HepG2 (cell line): ENCODE measurements around the gene GPRIN1. TPM values are rescaled to one million over a fixed set of nuclear protein-coding genes. Genes with fewer than 3 reads are reported as not detected.

Experiments
- FOSL1 ChIP-seq: sonication (generic); formaldehyde crosslinking; IDR thresholded peaks from 2 replicates; pipeline ENCODE4 v1.9.0; 2021; ENCODE audit warnings: missing genetic modification reagents, borderline replicate concordance
- FOXO1 ChIP-seq: sonication (generic); formaldehyde crosslinking; IDR thresholded peaks from 2 replicates; pipeline ENCODE4 v1.4.0; 2020; ENCODE audit warnings: missing genetic modification reagents
- HNRNPK ChIP-seq: fragments of 200-400 bp; formaldehyde crosslinking; IDR thresholded peaks from 2 replicates; pipeline ENCODE4 v1.6.1; 2018; ENCODE audit warnings: low read length, low read depth, moderate library complexity, mild to moderate bottlenecking; ENCODE audit not compliant: poor library complexity, severe bottlenecking
- MTF2 ChIP-seq: sonication (generic); formaldehyde crosslinking; IDR thresholded peaks from 2 replicates; pipeline ENCODE4 v1.5.0; 2020; ENCODE audit warnings: missing genetic modification reagents, borderline replicate concordance
- MXD4 ChIP-seq: IDR thresholded peaks from 2 replicates; pipeline ENCODE4 v1.6.1; 2016; ENCODE audit warnings: mild to moderate bottlenecking, missing biosample characterization, missing genetic modification reagents
- NFE2L1 ChIP-seq: sonication (generic); formaldehyde crosslinking; IDR thresholded peaks from 2 replicates; pipeline ENCODE4 v1.4.0; 2020; ENCODE audit warnings: missing genetic modification reagents, mild to moderate bottlenecking, borderline replicate concordance
- POLR2A ChIP-seq, 2 experiments: IDR thresholded peaks; 2 replicates each; pipeline ENCODE4 v1.6.1; 2011; ENCODE audit warnings: low read depth in 2 of 2, low read length in 2 of 2, mild to moderate bottlenecking in 1 of 2, moderate library complexity in 1 of 2; ENCODE audit not compliant: insufficient read depth in 1 of 2
- RNF2 ChIP-seq: fragments of 450-650 bp; conservative IDR thresholded peaks from 2 replicates; pipeline ENCODE4 v1.6.1; 2016; ENCODE audit warnings: low read depth
- SOX5 ChIP-seq: IDR thresholded peaks from 2 replicates; pipeline ENCODE4 v1.6.1; 2016; ENCODE audit warnings: borderline replicate concordance
- SOX6 ChIP-seq, 2 experiments: fragments of 450-650 bp in 1 of 2; sonication (generic) in 1 of 2; formaldehyde crosslinking in 1 of 2; IDR thresholded peaks; 2 replicates each; pipeline versions ENCODE4 v1.4.0 to v1.6.1; 2017 to 2020; ENCODE audit warnings: antibody characterized with exemption in 1 of 2, mild to moderate bottlenecking in 1 of 2, missing genetic modification reagents in 1 of 2
- SP5 ChIP-seq: IDR thresholded peaks from 2 replicates; pipeline ENCODE4 v1.6.1; 2016; ENCODE audit warnings: low read depth, borderline replicate concordance
- SRF ChIP-seq: IDR thresholded peaks from 2 replicates; pipeline ENCODE4 v1.6.1; 2011; ENCODE audit warnings: mild to moderate bottlenecking, low read depth, low read length, moderate library complexity
- SSRP1 ChIP-seq: IDR thresholded peaks from 2 replicates; pipeline ENCODE4 v1.6.1; 2016; ENCODE audit warnings: control low read depth
- TCF12 ChIP-seq, 2 experiments: fragments of 450-650 bp in 1 of 2; sonication (generic) in 1 of 2; formaldehyde crosslinking in 1 of 2; IDR thresholded peaks; 2 replicates each; pipeline versions ENCODE4 v1.6.1 to v1.8.0; 2017 to 2022; ENCODE audit warnings: antibody characterized with exemption in 1 of 2, mild to moderate bottlenecking in 1 of 2, missing genetic modification reagents in 1 of 2, moderate library complexity in 1 of 2
- THAP7 ChIP-seq: sonication (generic); formaldehyde crosslinking; IDR thresholded peaks from 2 replicates; pipeline ENCODE4 v1.8.1; 2023; ENCODE audit warnings: mild to moderate bottlenecking, missing genetic modification reagents
- ZBTB37 ChIP-seq: sonication (generic); formaldehyde crosslinking; IDR thresholded peaks from 2 replicates; pipeline ENCODE4 v1.4.0; 2020; ENCODE audit warnings: mild to moderate bottlenecking, missing genetic modification reagents
- ZNF687 ChIP-seq: sonication (generic); formaldehyde crosslinking; IDR thresholded peaks from 2 replicates; pipeline ENCODE4 v1.5.1; 2020; ENCODE audit warnings: mild to moderate bottlenecking, missing genetic modification reagents, moderate library complexity
- ZNF770 ChIP-seq: sonication (generic); formaldehyde crosslinking; IDR thresholded peaks from 2 replicates; pipeline ENCODE4 v1.5.0; 2020; ENCODE audit warnings: mild to moderate bottlenecking, missing genetic modification reagents
- ZNF784 ChIP-seq: sonication (generic); formaldehyde crosslinking; IDR thresholded peaks from 2 replicates; pipeline ENCODE4 v1.5.1; 2020; ENCODE audit warnings: missing genetic modification reagents, mild to moderate bottlenecking, borderline replicate concordance
- polyA plus RNA-seq, 8 experiments: library from polyadenylated mRNA; depleted of rRNA in 3 of 8; stranded (reverse) in 7 of 8; unstranded in 1 of 8; fragments of >200 nt; fragmentation: Illumina TruSeq in 4 of 8; extraction: Trizol in 4 of 8; gene quantifications; 2 replicates each; pipeline versions ENCODE4 v1.2.1 to v1.2.3, GENCODE V29; 2011 to 2016; ENCODE audit warnings: low read depth in 4 of 8, missing spikeins in 1 of 8, mixed read lengths in 1 of 8; ENCODE audit not compliant: insufficient read depth in 1 of 8
- total RNA-seq, 5 experiments: library from RNA; depleted of rRNA; stranded (reverse); fragments of >200 nt; fragmentation: Illumina TruSeq; extraction: Trizol; gene quantifications; 2 replicates each; pipeline ENCODE4 v1.2.3, GENCODE V29; 2016; ENCODE audit warnings: low read depth in 1 of 5

GPRIN1 gene
- total and polyA plus RNA-seq, 2 of the 13 experiments (the other 11 are each of a cell fraction or from before 2014, with no cell fraction given) = 0.32 to 2.0 TPM

- TF ChIP-seq FOSL1 = no peak
- TF ChIP-seq HNRNPK = peak; percentile 65
- TF ChIP-seq THAP7 (CRISPR knock-in tag) = peak; percentile 87; the same call in 1 of the 2 replicates
- TF ChIP-seq ZNF687 = peak; percentile 77
- no peak for TF ChIP-seq FOXO1 (CRISPR knock-in tag)
- TF ChIP-seq MTF2 (CRISPR knock-in tag) = peak; percentile 88; the same call in 1 of the 2 replicates
- TF ChIP-seq ZNF770 = 0 out of 2 replicates have a peak, but pooled peaks have one; percentile 24
- no peak for TF ChIP-seq SSRP1 (CRISPR knock-in tag)
- peak; percentile 80 for TF ChIP-seq ZNF784 (CRISPR knock-in tag)
- TF ChIP-seq SOX6 (IDR thresholded peaks at IDR 0.05) = no peak
- peak; percentile 31 for TF ChIP-seq SOX6 (CRISPR knock-in tag; IDR thresholded peaks at IDR 0.05)
- TF ChIP-seq SOX5 (CRISPR knock-in tag) = 0 out of 2 replicates have a peak, but pooled peaks have one; percentile 7
- peak; percentile 66; the same call in 1 of the 2 replicates for TF ChIP-seq MXD4
- 0 out of 2 replicates have a peak, but pooled peaks have one; percentile 26 for TF ChIP-seq ZBTB37 (CRISPR knock-in tag)
- TF ChIP-seq RNF2 = no peak
- TF ChIP-seq SRF = peak; percentile 28; the same call in 1 of the 2 replicates
- peak; percentile 56 to 82; a peak in 3 of 4 replicates for TF ChIP-seq POLR2A (IDR thresholded peaks at IDR 0.05; ENCODE audit: insufficient read depth in 1 of 2, low read depth in 2 of 2, low read length in 2 of 2)
- TF ChIP-seq TCF12 (IDR thresholded peaks at IDR 0.05) = no peak
- peak; percentile 47; the same call in 1 of the 2 replicates for TF ChIP-seq TCF12 (CRISPR knock-in tag; IDR thresholded peaks at IDR 0.05)
- 0 out of 2 replicates have a peak, but pooled peaks have one; percentile 10 for TF ChIP-seq SP5 (CRISPR knock-in tag)
- no peak for TF ChIP-seq NFE2L1
Observed at GRCh38 chr5:176647030-176647842, 37.3 kb upstream of the GPRIN1 start, which contains the start of gene TSPAN17 (continued).
